Kidney (tissue), 14 donors: ENCODE data around the gene USP25. TPM values are rescaled to one million over a fixed set of nuclear protein-coding genes. Genes with fewer than 3 reads are reported as not detected.

Source experiments
- DNase-seq, 5 donors: peaks; one replicate each; pipeline ENCODE4 v3.0.0-alpha.2; 2013 to 2020
- FAIRE-seq: peaks from 2 replicates; lab custom pipeline; 2012; peaks lifted over from hg19 to GRCh38; lab: Jason Lieb, UNC
- H3K27ac ChIP-seq, 2 donors: one replicate each; pipeline ENCODE4 v1.7.0; 2013; ENCODE audit warnings: low read depth in 2 of 2, low read length in 2 of 2, inconsistent platforms in 1 of 2
- H3K27me3 ChIP-seq: one replicate; pipeline ENCODE4 v1.7.1; 2013; ENCODE audit warnings: low read length, inconsistent platforms; ENCODE audit not compliant: control insufficient read depth, insufficient read depth
- H3K36me3 ChIP-seq, 3 donors: one replicate each; pipeline versions ENCODE4 v1.7.0 to v1.7.1; 2013; ENCODE audit warnings: low read length in 3 of 3, control low read depth in 1 of 3, inconsistent platforms in 1 of 3; ENCODE audit not compliant: insufficient read depth in 3 of 3, control insufficient read depth in 2 of 3
- H3K4me1 ChIP-seq, 3 donors: one replicate each; pipeline versions ENCODE4 v1.7.0 to v1.7.1; 2013; ENCODE audit warnings: low read length in 3 of 3, inconsistent platforms in 1 of 3, low read depth in 1 of 3; ENCODE audit not compliant: control insufficient read depth in 2 of 3, insufficient read depth in 2 of 3
- H3K4me3 ChIP-seq, 3 donors: one replicate each; pipeline versions ENCODE4 v1.7.0 to v1.8.1; 2013; ENCODE audit warnings: low read length in 3 of 3, control low read depth in 1 of 3, inconsistent platforms in 1 of 3
- H3K9ac ChIP-seq, 3 donors: one replicate each; pipeline versions ENCODE4 v1.7.0 to v1.7.1; 2013; ENCODE audit warnings: low read length in 3 of 3, control low read depth in 1 of 3, inconsistent platforms in 1 of 3
- H3K9me3 ChIP-seq, 3 donors: one replicate each; pipeline versions ENCODE4 v1.7.0 to v1.7.1; 2013; ENCODE audit warnings: low read length in 3 of 3, control low read depth in 1 of 3, inconsistent platforms in 1 of 3; ENCODE audit not compliant: control insufficient read depth in 2 of 3, insufficient read depth in 1 of 3
- CTCF ChIP-seq: IDR thresholded peaks from 3 replicates; pipeline ENCODE4 v1.5.1; 2012; ENCODE audit warnings: mild to moderate bottlenecking, moderate library complexity, borderline replicate concordance; ENCODE audit not compliant: insufficient read depth; ENCODE audit errors: extremely low read depth
- intact Hi-C: fragments of 100-400 bp; cut with DNase I; formaldehyde crosslinking; loops from one replicate; pipeline ENCODE4 v1.11.1; 2022
- polyA plus RNA-seq: library from polyadenylated mRNA; stranded (reverse); fragments of 350-450 nt; fragmentation: Illumina TruSeq; extraction: RNeasy Lipid Tissue Mini Kit (QIAGEN cat#74804); gene quantifications from one replicate; pipeline ENCODE4 v1.2.3, GENCODE V29; 2014; ENCODE audit warnings: low read depth, low replicate concordance; ENCODE audit not compliant: insufficient read depth
- total RNA-seq: library from RNA; stranded (reverse); fragmentation: NEBNext Ultra II Directional; extraction: Animal tissue kit (Norgen Biotek cat#: 25700); gene quantifications from one replicate; pipeline ENCODE4 v1.2.1, GENCODE V29; 2021
- donor health status: control.
- donor health status: control.
- donor health status: control.
- donor health status: control.
- donor health status: control.
- donor health status: DM: yes; HTN: yes; CAD: no.
- donor health status: Normal renal cell carcinoma (clear cell type).

The USP25 gene
- total and polyA plus RNA-seq, 2 donors from 2014 or later, result 14.0 to 51.6 TPM

DNA sequence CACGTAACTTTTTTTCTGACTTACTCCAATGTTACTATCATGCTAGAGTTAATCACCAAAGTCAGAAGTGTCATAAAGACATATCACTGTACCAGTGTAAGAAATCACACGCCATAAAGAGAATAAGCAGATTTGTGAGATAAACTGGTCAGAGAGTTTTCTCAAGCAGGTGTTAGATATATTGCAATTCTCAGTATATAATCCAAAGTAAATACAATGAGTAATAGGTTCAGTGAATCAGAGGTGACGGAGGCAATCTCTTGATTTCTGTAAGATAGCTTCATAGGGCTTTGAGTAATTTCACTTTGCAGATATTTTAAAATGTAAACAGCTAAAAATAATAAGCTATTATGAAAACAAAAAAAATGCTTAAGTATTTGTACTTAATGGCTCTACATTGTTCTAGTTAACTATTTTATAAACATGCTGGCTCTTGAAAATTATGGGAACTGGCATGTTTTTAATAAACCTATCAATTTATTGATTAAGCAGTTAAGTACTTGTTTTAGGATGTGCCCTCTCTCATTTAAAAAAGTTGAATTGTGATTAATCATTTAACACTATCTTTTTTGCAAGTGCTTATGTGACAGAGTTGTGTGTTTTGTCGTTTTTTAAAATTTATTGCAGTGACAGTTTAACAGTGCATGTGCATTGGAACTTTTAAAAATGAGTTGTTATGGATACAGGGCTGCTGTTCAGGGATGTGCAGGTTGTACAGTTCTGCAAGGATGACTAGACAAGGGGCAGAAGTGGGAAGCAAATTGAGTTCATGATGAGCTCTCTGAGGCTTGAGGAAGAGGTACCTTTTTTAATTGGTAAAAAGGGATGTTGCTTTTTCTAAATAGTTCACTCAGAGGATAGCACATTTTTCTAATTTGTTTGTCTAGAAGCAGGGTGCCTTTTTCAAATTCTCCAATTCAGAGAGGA lies 119.1 kb downstream of the USP25 start:
- H3K9ac ChIP-seq, result no peak overlapping the region
- FAIRE-seq, result no peak

DNA sequence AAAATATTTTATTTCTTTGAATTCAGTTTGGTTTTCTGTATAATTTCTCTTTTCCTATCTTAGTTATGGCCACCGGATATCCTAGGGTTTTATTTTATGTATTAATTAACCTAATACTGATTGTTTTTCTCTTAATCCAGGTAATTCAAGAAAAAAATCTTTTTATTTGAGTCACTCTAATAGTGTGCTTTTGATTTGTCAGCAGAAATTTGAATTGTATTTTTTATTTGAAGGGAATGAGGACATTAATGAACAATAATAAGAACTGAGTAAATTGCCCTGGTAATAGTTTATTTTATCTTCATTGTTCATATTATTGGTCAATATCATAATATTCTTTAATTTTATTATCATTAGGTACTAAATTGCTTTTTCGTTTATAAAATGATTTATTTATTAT lies 120.1 kb downstream of the USP25 start:
- DNase-seq (no peak), FAIRE-seq (no peak)
- no peak overlapping the region for H3K27ac ChIP-seq
- peaks cover 0 to 4% (median 2%) of the 10 kb centered on the region in 3 donors for H3K36me3 ChIP-seq
- TF ChIP-seq CTCF, result no peak
- no peaks in the 10 kb centered on the region for H3K9me3 ChIP-seq
- H3K4me3 ChIP-seq, result no peak overlapping the region
- intact Hi-C loops, result no loop called here
- no peaks in the 10 kb centered on the region for H3K27me3 ChIP-seq
- no peaks in the 10 kb centered on the region for H3K4me1 ChIP-seq
- no peak overlapping the region for H3K9ac ChIP-seq

More for the DNA sequence above, 119.1 kb downstream of the USP25 start:
- DNase-seq, result no peak
- H3K9me3 ChIP-seq, result no peaks in the 10 kb centered on the region
- H3K4me3 ChIP-seq, result no peak overlapping the region
- H3K27ac ChIP-seq, result no peak overlapping the region
- H3K36me3 ChIP-seq, result peaks cover 0 to 7% (median 2%) of the 10 kb centered on the region in 3 donors
- intact Hi-C loops, result no loop called here
- H3K27me3 ChIP-seq, result no peaks in the 10 kb centered on the region
- no peaks in the 10 kb centered on the region for H3K4me1 ChIP-seq
- TF ChIP-seq CTCF, result no peak

GRCh38 chr21:15850645-15851044 lies 120.9 kb downstream of the USP25 start:
- no peaks in the 10 kb centered on the region for H3K9me3 ChIP-seq
- H3K4me1 ChIP-seq, result no peaks in the 10 kb centered on the region
- DNase-seq (no peak), FAIRE-seq (no peak)
- no peak for TF ChIP-seq CTCF
- no peak overlapping the region for H3K4me3 ChIP-seq
- H3K27ac ChIP-seq, result no peak overlapping the region
- no peak overlapping the region for H3K9ac ChIP-seq
- no peaks in the 10 kb centered on the region for H3K27me3 ChIP-seq
- intact Hi-C loops, result no loop called here
- peaks cover 2 to 7% (median 3%) of the 10 kb centered on the region in 3 donors for H3K36me3 ChIP-seq
